Activated T-helper 1 cell treated with anti-CD3 and anti-CD28 coated beads, Interleukin-12 subunit alpha, Interleukin-12 subunit beta, Interleukin-2, Interleukin-4 antibody, amounts not matched to agents 30 ng/mL and 10 ng/mL and 1 ng/mL, durations not matched to agents 14 hours and 24 hours and 36 hours (primary cell): Measurements from ENCODE around the gene CACNA1E. TPM values are rescaled to one million over a fixed set of nuclear protein-coding genes. Genes with fewer than 3 reads are reported as not detected.

Experiments used
- DNase-seq: peaks from one replicate; pipeline ENCODE4 v3.0.0; 2021; ENCODE audit warnings: low spot score
- H3K27ac Mint-ChIP-seq: one replicate; pipeline ENCODE4 v1.8.0; 2021; ENCODE audit warnings: mild to moderate bottlenecking, mixed read lengths
- H3K27me3 Mint-ChIP-seq: one replicate; pipeline ENCODE4 v1.8.0; 2022; ENCODE audit warnings: mild to moderate bottlenecking, moderate library complexity, mixed read lengths; ENCODE audit not compliant: insufficient read depth
- H3K36me3 Mint-ChIP-seq: one replicate; pipeline ENCODE4 v1.8.0; 2021; ENCODE audit warnings: low read depth, mixed read lengths
- H3K4me1 Mint-ChIP-seq: one replicate; pipeline ENCODE4 v1.8.0; 2021; ENCODE audit warnings: low read depth, mixed read lengths
- H3K4me3 Mint-ChIP-seq: one replicate; pipeline ENCODE4 v1.8.0; 2021; ENCODE audit warnings: mild to moderate bottlenecking, moderate library complexity, mixed read lengths
- H3K9me3 Mint-ChIP-seq: one replicate; pipeline ENCODE4 v1.8.0; 2021; ENCODE audit warnings: mixed read lengths
- intact Hi-C: fragments of 100-400 bp; cut with micrococcal nuclease; formaldehyde crosslinking; loops from one replicate; pipeline ENCODE4 v1.15.1; 2024
- total RNA-seq: library from RNA; stranded (reverse); gene quantifications from 2 replicates; pipeline ENCODE4 v1.2.3, GENCODE V29; 2022

CACNA1E gene
- total RNA-seq, 1 donor from 2014 or later: not detected

- Mint-ChIP-seq H3K27ac (no peak overlapping the region), H3K9me3 (no peaks in the 10 kb centered on the region), H3K36me3 (no peaks in the 10 kb centered on the region), H3K4me3 (no peak overlapping the region), H3K4me1 (no peaks in the 10 kb centered on the region), H3K27me3 (no peaks in the 10 kb centered on the region)
- DNase-seq: no peak
- intact Hi-C loops: no loop called here
These were observed 247.3 kb downstream of the CACNA1E start for GRCh38 chr1:181730606-181731005.

- Mint-ChIP-seq H3K27me3 (no peaks in the 10 kb centered on the region), H3K27ac (no peak overlapping the region), H3K4me3 (no peak overlapping the region), H3K9me3 (no peaks in the 10 kb centered on the region), H3K36me3 (no peaks in the 10 kb centered on the region), H3K4me1 (no peaks in the 10 kb centered on the region)
- intact Hi-C loops: no loop called here
- no peak for DNase-seq
These were observed 249.1 kb downstream of the CACNA1E start for GRCh38 chr1:181732218-181732990.

- Mint-ChIP-seq H3K36me3 (no peaks in the 10 kb centered on the region), H3K4me1 (no peaks in the 10 kb centered on the region), H3K27me3 (no peaks in the 10 kb centered on the region), H3K4me3 (no peak overlapping the region), H3K9me3 (no peaks in the 10 kb centered on the region), H3K27ac (no peak overlapping the region)
- no peak for DNase-seq
- intact Hi-C loops: no loop called here
These were observed 250.2 kb downstream of the CACNA1E start for GRCh38 chr1:181733486-181733885.

- Mint-ChIP-seq H3K27ac (no peak overlapping the region), H3K4me1 (no peaks in the 10 kb centered on the region), H3K9me3 (no peaks in the 10 kb centered on the region), H3K36me3 (no peaks in the 10 kb centered on the region), H3K27me3 (no peaks in the 10 kb centered on the region), H3K4me3 (no peak overlapping the region)
- intact Hi-C loops: no loop called here
- DNase-seq: no peak
These were observed 253.7 kb downstream of the CACNA1E start for GRCh38 chr1:181737056-181737455.

- Mint-ChIP-seq H3K36me3 (no peaks in the 10 kb centered on the region), H3K27me3 (no peaks in the 10 kb centered on the region), H3K9me3 (no peaks in the 10 kb centered on the region), H3K4me3 (no peak overlapping the region), H3K27ac (no peak overlapping the region), H3K4me1 (no peaks in the 10 kb centered on the region)
- intact Hi-C loops: no loop called here
- no peak for DNase-seq
These were observed 255.9 kb downstream of the CACNA1E start for GRCh38 chr1:181739214-181739613.

- H3K27ac Mint-ChIP-seq: no peak overlapping the region
These were observed 259.1 kb downstream of the CACNA1E start for GRCh38 chr1:181742426-181742825.

GRCh38 chr1:181743878-181744312 lies 260.6 kb downstream of the CACNA1E start:
- Mint-ChIP-seq H3K27ac (no peak overlapping the region), H3K9me3 (no peaks in the 10 kb centered on the region), H3K27me3 (no peaks in the 10 kb centered on the region), H3K4me3 (no peak overlapping the region), H3K36me3 (no peaks in the 10 kb centered on the region), H3K4me1 (no peaks in the 10 kb centered on the region)
- no peak for DNase-seq
- intact Hi-C loops: no loop called here

More at GRCh38 chr1:181742426-181742825, 259.1 kb downstream of the CACNA1E start:
- H3K9me3 Mint-ChIP-seq: no peaks in the 10 kb centered on the region
- intact Hi-C loops: no loop called here
- no peaks in the 10 kb centered on the region for H3K4me1 Mint-ChIP-seq
- H3K4me3 Mint-ChIP-seq: no peak overlapping the region
- DNase-seq: no peak
- no peaks in the 10 kb centered on the region for H3K27me3 Mint-ChIP-seq
- no peaks in the 10 kb centered on the region for H3K36me3 Mint-ChIP-seq

- Mint-ChIP-seq H3K27ac (no peak overlapping the region), H3K27me3 (peaks cover 3% of the 10 kb centered on the region), H3K36me3 (no peaks in the 10 kb centered on the region), H3K4me3 (no peak overlapping the region), H3K9me3 (no peaks in the 10 kb centered on the region), H3K4me1 (no peaks in the 10 kb centered on the region)
- intact Hi-C loops: no loop called here
- DNase-seq: no peak
These were observed 262.9 kb downstream of the CACNA1E start for GRCh38 chr1:181746224-181746623.

GRCh38 chr1:181748013-181748412 lies 264.7 kb downstream of the CACNA1E start:
- no peaks in the 10 kb centered on the region for H3K4me1 Mint-ChIP-seq
- H3K36me3 Mint-ChIP-seq: no peaks in the 10 kb centered on the region
- intact Hi-C loops: no loop called here

GRCh38 chr1:181754103-181754502 lies 270.8 kb downstream of the CACNA1E start:
- H3K27me3 Mint-ChIP-seq: peaks cover 5% of the 10 kb centered on the region
- intact Hi-C loops: no loop called here
- no peak for DNase-seq
- no peaks in the 10 kb centered on the region for H3K4me1 Mint-ChIP-seq
- H3K4me3 Mint-ChIP-seq: no peak overlapping the region
- H3K36me3 Mint-ChIP-seq: no peaks in the 10 kb centered on the region
- H3K27ac Mint-ChIP-seq: no peak overlapping the region
- no peaks in the 10 kb centered on the region for H3K9me3 Mint-ChIP-seq

More at GRCh38 chr1:181748013-181748412, 264.7 kb downstream of the CACNA1E start:
- H3K27me3 Mint-ChIP-seq: peaks cover 3% of the 10 kb centered on the region
- no peak for DNase-seq
- H3K9me3 Mint-ChIP-seq: no peaks in the 10 kb centered on the region
- H3K4me3 Mint-ChIP-seq: no peak overlapping the region
- H3K27ac Mint-ChIP-seq: no peak overlapping the region

- Mint-ChIP-seq H3K4me1 (no peaks in the 10 kb centered on the region), H3K4me3 (no peak overlapping the region), H3K36me3 (no peaks in the 10 kb centered on the region), H3K27me3 (peaks cover 15% of the 10 kb centered on the region), H3K27ac (no peak overlapping the region), H3K9me3 (no peaks in the 10 kb centered on the region)
- intact Hi-C loops: no loop called here
- DNase-seq: no peak
These were observed 276.2 kb downstream of the CACNA1E start for GRCh38 chr1:181759481-181759880.

GRCh38 chr1:181763736-181764135 lies 280.4 kb downstream of the CACNA1E start:
- no peak overlapping the region for H3K4me3 Mint-ChIP-seq
- H3K36me3 Mint-ChIP-seq: no peaks in the 10 kb centered on the region
- peaks cover 16% of the 10 kb centered on the region for H3K27me3 Mint-ChIP-seq
- no peaks in the 10 kb centered on the region for H3K9me3 Mint-ChIP-seq
- intact Hi-C loops: no loop called here
- no peak for DNase-seq
- no peak overlapping the region for H3K27ac Mint-ChIP-seq
- no peaks in the 10 kb centered on the region for H3K4me1 Mint-ChIP-seq

- Mint-ChIP-seq H3K36me3 (no peaks in the 10 kb centered on the region), H3K27ac (no peak overlapping the region), H3K27me3 (peaks cover 16% of the 10 kb centered on the region), H3K4me3 (no peak overlapping the region), H3K9me3 (no peaks in the 10 kb centered on the region), H3K4me1 (no peaks in the 10 kb centered on the region)
- intact Hi-C loops: no loop called here
- no peak for DNase-seq
These were observed 282.2 kb downstream of the CACNA1E start for GRCh38 chr1:181765451-181766026.
